K562 (cell line): Measurements from ENCODE around the gene ANXA7. TPM values are rescaled to one million over a fixed set of nuclear protein-coding genes. Genes with fewer than 3 reads are reported as not detected.

Source experiments
- ATF7 ChIP-seq: fragments of 450-650 bp; IDR thresholded peaks from 2 replicates; pipeline ENCODE4 v1.7.1; 2014; ENCODE audit warnings: mild to moderate bottlenecking, moderate library complexity
- BDP1 ChIP-seq: IDR thresholded peaks from 3 replicates; pipeline ENCODE4 v1.6.1; 2011; ENCODE audit not compliant: insufficient read length, insufficient read depth
- DDX20 ChIP-seq: fragments of 450-650 bp; IDR thresholded peaks from 2 replicates; pipeline ENCODE4 v1.6.1; 2016; ENCODE audit warnings: missing genetic modification characterization, low read depth, mild to moderate bottlenecking, missing compliant biosample characterization, moderate library complexity
- E2F8 ChIP-seq: fragments of 450-650 bp; IDR thresholded peaks from 2 replicates; pipeline ENCODE4 v1.7.1; 2018; ENCODE audit warnings: mild to moderate bottlenecking, low read depth; ENCODE audit not compliant: partially characterized antibody
- E4F1 ChIP-seq: fragments of 250-450 bp; sonication (Bioruptor Pico); IDR thresholded peaks from 2 replicates; pipeline ENCODE4 v1.5.0; 2021; ENCODE audit warnings: mild to moderate bottlenecking, borderline replicate concordance
- KLF13 ChIP-seq: fragments of 450-650 bp; IDR thresholded peaks from 2 replicates; pipeline ENCODE4 v1.6.1; 2016; ENCODE audit warnings: missing genetic modification characterization, low read depth, mild to moderate bottlenecking, missing compliant biosample characterization, moderate library complexity, borderline replicate concordance
- MXD1 ChIP-seq: fragments of 250-450 bp; sonication (Bioruptor Pico); IDR thresholded peaks from 2 replicates; pipeline ENCODE4 v1.8.0; 2021; ENCODE audit warnings: borderline replicate concordance, mild to moderate bottlenecking, moderate library complexity; ENCODE audit not compliant: poor library complexity, severe bottlenecking
- NFIX ChIP-seq: fragments of 250-450 bp; sonication (Bioruptor Pico); IDR thresholded peaks from 2 replicates; pipeline ENCODE4 v1.4.0; 2020; ENCODE audit warnings: low read depth, mild to moderate bottlenecking, moderate library complexity
- NR2C2 ChIP-seq, 2 experiments: fragments of 200-800 bp in 1 of 2; sonication (Bioruptor generic) in 1 of 2; sonication (generic) in 1 of 2; formaldehyde crosslinking in 1 of 2; IDR thresholded peaks; 2 replicates each; pipeline versions ENCODE4 v1.6.1 to v1.8.0; 2016 to 2022; ENCODE audit warnings: mild to moderate bottlenecking in 1 of 2, missing compliant biosample characterization in 1 of 2, missing genetic modification characterization in 1 of 2, missing genetic modification reagents in 1 of 2
- PKNOX1 ChIP-seq: fragments of 450-650 bp; IDR thresholded peaks from 2 replicates; pipeline ENCODE4 v1.6.1; 2016
- RBM25 ChIP-seq: fragments of 200-400 bp; formaldehyde crosslinking; IDR thresholded peaks from 2 replicates; pipeline ENCODE4 v1.6.1; 2018; ENCODE audit warnings: low read length, low read depth, moderate library complexity; ENCODE audit not compliant: severe bottlenecking
- SRSF9 ChIP-seq: fragments of 200-400 bp; formaldehyde crosslinking; IDR thresholded peaks from 2 replicates; pipeline ENCODE4 v1.6.1; 2017; ENCODE audit warnings: low read depth, low read length, borderline replicate concordance
- ZKSCAN1 ChIP-seq: fragments of 150-350 bp; IDR thresholded peaks from 2 replicates; pipeline ENCODE4 v1.6.1; 2016; ENCODE audit warnings: low read depth, low read length
- ZNF253 ChIP-seq: fragments of 250-450 bp; sonication (Bioruptor Pico); conservative IDR thresholded peaks from 2 replicates; pipeline ENCODE4 v1.6.1; 2021; ENCODE audit warnings: mild to moderate bottlenecking
- ZNF280B ChIP-seq: fragments of 250-450 bp; sonication (Bioruptor Pico); IDR thresholded peaks from 2 replicates; pipeline ENCODE4 v1.5.1; 2021; ENCODE audit warnings: mild to moderate bottlenecking
- ZNF354B ChIP-seq: fragments of 250-450 bp; sonication (Bioruptor Pico); IDR thresholded peaks from 2 replicates; pipeline ENCODE4 v1.4.0; 2020
- polyA plus RNA-seq, 8 experiments: library from polyadenylated mRNA; depleted of rRNA in 4 of 8; stranded (reverse) in 5 of 8; unstranded in 3 of 8; fragments of >200 nt; fragmentation: Nextera tagmentation in 2 of 8; fragmentation: Illumina TruSeq in 1 of 8; extraction: Ambion mirVana in 2 of 8; extraction: Trizol in 1 of 8; gene quantifications; 2 replicates each; pipeline versions ENCODE4 v1.2.1 to v1.2.3, GENCODE V29; 2011 to 2014; ENCODE audit warnings: inconsistent platforms in 1 of 8, missing spikeins in 1 of 8
- total RNA-seq, 7 experiments: library from RNA; depleted of rRNA in 6 of 7; stranded (reverse); fragments of >200 nt in 6 of 7; fragmentation: Illumina TruSeq in 2 of 7; extraction: Trizol in 2 of 7; gene quantifications; 2 replicates each; pipeline versions ENCODE4 v1.2.1 to v1.2.3, GENCODE V29; 2011 to 2021; ENCODE audit warnings: low replicate concordance in 1 of 7

The ANXA7 gene
- total and polyA plus RNA-seq, 9 of the 15 experiments (the other 6 are each of a cell fraction or from before 2014, with no cell fraction given): 81.6 to 157 (median 122) TPM

GRCh38 chr10:73366381-73367298 is 47.2 kb downstream of the ANXA7 start (continued):
- TF ChIP-seq DDX20 (tag) (no peak), ZNF354B (no peak), E2F8 (no peak), MXD1 (no peak), PKNOX1 (peak; percentile 92), ZNF280B (no peak), KLF13 (tag) (no peak), BDP1 (no peak), ZKSCAN1 (no peak), ZNF253 (CRISPR knock-in tag) (no peak), RBM25 (no peak), E4F1 (CRISPR knock-in tag) (no peak), SRSF9 (no peak), ATF7 (peak; percentile 11; the same call in 1 of the 2 replicates), NFIX (CRISPR knock-in tag) (no peak), NR2C2 (CRISPR knock-in tag; IDR thresholded peaks at IDR 0.05) (peak; percentile 35; the same call in 1 of the 2 replicates), NR2C2 (tag; IDR thresholded peaks at IDR 0.05) (peak; percentile 94)
